GM19372 (cell line): ENCODE measurements around the gene SFTA2.

Experiments
- ATAC-seq: cut with Tn5 transposase; IDR thresholded peaks from one replicate; pipeline ENCODE4 v1.9.1; 2021; ENCODE audit warnings: mild to moderate bottlenecking, low read depth, moderate library complexity; ENCODE audit not compliant: unreplicated experiment

Gene SFTA2

DNA sequence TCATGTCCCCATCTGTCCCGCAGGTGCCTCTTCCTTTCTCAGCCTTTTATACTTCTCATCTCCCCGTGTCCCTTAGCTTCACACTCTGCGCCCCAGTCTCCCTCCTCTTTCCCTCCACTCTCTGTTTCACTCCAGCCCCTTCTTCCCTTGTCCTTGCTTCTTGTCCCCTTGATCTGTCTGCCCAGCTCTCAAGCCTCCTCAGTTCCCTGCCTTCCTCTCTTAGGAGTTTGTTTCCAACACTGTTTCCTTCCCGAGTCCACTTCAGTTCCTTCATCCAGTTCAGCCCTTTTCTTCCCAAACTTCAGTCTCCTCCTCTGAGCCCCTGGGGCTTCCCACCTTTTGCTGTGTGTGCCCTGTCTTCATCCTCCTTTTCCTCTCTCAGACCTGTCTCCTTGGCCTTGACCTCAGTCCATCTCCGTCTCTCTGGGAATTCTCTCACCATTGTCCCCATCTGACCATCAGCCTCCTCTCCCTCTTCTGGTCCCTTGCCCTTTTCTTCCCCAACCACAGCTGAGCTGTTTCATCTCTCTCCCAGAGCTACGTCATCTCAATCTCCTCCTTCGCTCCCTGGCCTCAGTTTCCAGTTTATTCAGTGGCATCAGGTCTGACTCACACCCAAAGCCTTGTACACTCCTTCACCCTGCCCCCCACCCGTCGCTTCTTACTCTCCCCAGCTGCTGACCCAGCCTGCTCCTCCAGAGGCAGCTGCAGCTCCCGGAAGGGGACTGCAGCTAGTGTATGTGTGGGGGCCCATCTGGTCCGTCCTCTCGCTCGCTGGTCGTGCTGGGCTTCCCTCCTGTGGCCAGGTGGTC is 50.4 kb downstream of the SFTA2 start:
- no peak for ATAC-seq
